Gastroesophageal sphincter (tissue), 3 donors: ENCODE results near the gene TNN.

ENCODE experiments used
- CTCF ChIP-seq, 4 experiments: fragments of 200-600 bp in 2 of 4; fragments of 450-650 bp in 2 of 4; sonication (generic) in 1 of 4; IDR thresholded peaks; one replicate each; pipeline ENCODE4 v1.5.1; 2017 to 2019; ENCODE audit warnings: antibody characterized with exemption in 4 of 4, mild to moderate bottlenecking in 2 of 4, moderate library complexity in 2 of 4
- EP300 ChIP-seq: sonication (generic); formaldehyde crosslinking; IDR thresholded peaks from one replicate; pipeline ENCODE4 v1.6.1; 2017; ENCODE audit warnings: antibody characterized with exemption, mild to moderate bottlenecking
- POLR2A ChIP-seq, 2 donors: fragments of 450-650 bp; IDR thresholded peaks; one replicate each; pipeline ENCODE4 v1.6.1; 2017; ENCODE audit warnings: antibody characterized with exemption in 2 of 2, mild to moderate bottlenecking in 2 of 2, moderate library complexity in 1 of 2

- TF ChIP-seq CTCF (IDR thresholded peaks at IDR 0.05): no peak
- TF ChIP-seq EP300: no peak
- TF ChIP-seq POLR2A (IDR thresholded peaks at IDR 0.05): no peak
Observed at GRCh38 chr1:175163702-175164101, 96.1 kb downstream of the TNN start.
